GM11168 (cell line): Measurements from ENCODE around the gene ZNF606.

ENCODE experiments used
- in situ Hi-C: fragments of 300-500 bp; cut with MboI; formaldehyde crosslinking; loops from one replicate; pipeline ENCODE4 v1.12.0; 2022; ENCODE audit warnings: low sequenced_read_pairs; ENCODE audit not compliant: unreplicated experiment

ZNF606 gene

DNA sequence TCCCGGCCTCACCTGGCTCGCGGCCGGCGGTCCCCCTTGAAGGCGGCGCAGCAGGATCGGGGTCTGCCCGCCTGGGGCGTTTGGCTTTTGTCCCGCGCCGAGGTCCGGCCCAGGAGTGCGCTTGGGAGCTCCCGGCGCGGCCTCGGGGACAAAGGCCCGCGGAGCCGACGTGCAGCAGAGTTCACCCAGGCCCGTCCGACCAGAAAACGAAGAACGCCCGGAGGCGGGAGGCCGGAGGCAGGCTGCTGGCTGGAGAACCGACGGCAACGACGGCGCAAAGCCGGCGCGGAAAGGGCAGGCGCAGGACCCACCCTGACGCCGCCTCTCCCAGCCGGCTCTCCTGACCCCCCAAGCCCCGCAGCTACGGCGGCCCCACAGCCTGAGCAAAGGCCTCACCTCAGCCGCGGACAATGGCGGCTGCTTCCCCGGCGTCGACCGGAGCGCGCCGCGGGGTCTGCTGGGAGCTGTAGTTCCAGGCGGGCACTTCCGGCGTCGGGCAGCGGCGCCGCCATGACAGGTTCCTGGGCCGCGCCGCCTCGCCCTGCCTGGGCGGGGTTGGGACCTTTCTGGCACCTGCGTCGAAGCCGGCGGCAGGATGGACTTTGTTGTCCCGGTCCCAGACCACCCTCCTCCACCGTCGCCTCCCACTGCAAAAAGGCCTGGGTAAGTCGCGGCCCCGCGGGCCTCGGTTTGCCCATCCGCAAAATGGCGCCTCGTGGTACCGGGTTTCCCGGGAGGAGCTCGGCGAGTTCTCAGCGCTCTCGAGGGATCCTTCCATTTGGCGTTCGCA, at the start of gene ZNF606:
Gene ZNF606 (minus strand): TSS at position 437 of the 790 bp plus-strand sequence. CDS start 1,501 bp downstream, outside the sequence.
- in situ Hi-C loops: no loop called here

DNA sequence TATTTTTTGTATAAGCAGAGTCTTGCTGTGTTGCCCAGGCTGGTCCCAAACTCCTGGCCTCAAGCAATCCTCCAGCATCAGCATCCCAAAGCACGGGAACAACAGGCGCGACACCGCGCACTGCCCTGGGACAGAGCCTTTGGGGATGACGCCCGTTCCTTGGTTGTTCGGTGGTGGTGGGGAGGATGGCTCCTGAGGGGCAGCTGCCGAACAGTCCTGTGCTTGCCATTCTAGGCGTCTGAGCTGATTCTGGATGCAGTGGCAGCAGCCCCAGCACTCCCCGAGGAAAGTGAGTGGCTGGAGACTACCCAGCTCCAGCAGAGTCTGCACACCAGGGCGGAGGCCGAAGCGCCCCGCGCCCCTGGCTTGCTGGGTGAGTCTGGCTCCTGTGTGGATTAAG, 49.6 kb upstream of the ZNF606 start:
- in situ Hi-C loops: no loop called here

DNA sequence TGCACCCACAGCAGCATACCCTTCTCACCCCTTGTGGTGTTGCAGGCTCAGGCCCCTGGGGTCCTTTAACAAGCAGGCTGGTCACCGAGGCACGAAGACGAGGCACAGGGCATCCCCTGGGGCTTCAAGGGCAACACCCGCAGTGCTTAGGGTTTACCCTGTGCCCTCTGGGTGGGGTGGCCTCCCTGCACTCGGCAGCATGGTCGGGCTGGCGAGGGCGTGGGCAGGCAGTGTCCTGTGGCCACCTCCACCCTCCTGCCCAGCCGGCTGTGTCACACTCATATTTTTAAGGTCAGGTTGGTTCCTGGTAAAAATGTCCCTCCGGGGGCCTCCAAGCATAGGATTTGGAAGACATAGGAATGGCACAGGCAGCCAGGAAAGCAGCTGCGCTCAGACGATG, 45.1 kb upstream of the ZNF606 start:
- in situ Hi-C loops: no loop called here

DNA sequence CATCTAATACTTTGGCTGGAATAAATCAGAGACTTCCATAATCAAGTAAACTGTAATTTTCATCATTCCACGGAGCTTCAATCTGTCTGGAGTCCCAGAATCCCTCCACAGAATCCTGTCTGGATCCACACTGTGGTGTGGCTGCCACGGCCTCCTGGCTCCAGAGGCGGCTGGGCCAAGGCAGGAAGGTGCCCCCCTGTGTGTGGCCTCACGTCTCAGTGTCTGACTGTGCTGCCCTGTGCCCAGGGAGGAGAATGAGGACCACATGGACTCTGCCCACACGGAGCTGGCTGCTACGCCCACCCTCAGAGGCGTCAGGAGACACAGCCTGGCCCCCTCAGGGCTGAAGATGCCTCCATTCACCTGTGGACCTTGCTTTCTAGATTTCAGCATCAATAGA, 44.2 kb upstream of the ZNF606 start:
- in situ Hi-C loops: no loop called here

DNA sequence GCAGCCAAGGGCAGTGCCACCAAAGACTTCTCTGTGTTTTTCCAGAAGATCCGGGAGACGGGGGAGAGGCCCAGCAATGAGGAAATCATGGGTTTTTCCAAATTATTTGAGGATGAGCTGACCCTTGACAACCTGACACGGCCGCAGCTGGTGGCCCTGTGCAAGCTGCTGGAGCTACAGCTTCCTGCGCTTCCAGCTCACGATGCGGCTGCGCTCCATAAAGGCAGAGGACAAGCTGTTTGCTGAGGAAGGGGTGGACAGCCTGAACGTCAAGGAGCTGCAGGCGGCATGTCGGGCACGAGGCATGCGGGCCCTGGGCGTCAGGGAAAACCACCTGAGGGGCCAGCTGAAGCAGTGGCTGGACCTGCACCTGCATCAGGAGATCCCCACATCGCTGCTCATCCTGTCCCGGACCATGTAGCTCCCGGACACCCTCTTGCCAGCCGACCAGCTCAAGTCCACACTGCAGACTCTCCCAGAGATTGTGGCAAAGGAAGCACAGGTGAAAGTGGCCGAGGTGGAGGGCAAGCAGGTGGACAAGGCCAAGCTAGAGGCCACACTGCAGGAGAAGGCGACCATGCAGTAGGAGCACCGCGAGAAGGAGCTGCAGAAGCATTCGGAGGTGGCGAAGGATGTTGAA, 42.9 kb upstream of the ZNF606 start:
- in situ Hi-C loops: no loop called here

DNA sequence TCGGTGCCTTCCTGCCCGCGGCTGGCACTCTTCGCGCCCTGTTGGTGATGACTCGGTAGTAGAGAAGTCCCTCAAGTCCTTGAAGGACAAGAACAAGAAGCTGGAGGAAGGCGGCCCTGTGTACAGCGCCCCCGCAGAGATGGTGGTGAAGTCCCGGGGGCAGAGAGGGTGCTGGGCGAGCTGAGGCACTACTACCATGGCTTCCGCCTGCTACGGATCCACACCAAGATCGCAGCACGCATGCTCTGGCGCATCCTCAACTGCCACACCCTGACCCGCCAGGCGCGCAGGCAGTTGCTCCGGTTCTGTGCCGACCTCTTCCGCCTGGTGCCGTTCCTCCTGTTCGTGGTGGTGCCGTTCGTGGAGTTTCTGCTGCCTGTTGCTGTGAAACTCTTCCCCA, 42.3 kb upstream of the ZNF606 start:
- in situ Hi-C loops: no loop called here

DNA sequence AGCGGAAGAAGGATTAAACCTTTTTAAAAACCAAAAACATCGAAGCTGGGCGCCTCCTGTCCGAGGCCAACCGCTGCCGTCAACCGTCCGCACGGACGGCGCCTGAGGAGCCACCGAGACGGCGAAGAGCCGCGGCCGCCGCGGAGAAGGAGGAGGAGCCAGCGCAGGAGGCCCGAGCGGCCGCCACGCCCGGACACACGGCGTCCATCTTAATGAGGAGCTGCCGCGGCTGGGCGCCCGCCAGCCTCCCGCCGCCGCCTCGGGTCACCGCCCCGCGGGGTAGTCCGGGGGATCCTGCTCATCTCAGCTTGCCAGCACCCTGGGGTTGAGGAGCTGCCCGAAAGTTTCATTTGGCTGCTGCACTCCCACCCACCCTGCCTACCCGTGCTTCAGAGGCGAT, 41.8 kb upstream of the ZNF606 start:
- in situ Hi-C loops: no loop called here

DNA sequence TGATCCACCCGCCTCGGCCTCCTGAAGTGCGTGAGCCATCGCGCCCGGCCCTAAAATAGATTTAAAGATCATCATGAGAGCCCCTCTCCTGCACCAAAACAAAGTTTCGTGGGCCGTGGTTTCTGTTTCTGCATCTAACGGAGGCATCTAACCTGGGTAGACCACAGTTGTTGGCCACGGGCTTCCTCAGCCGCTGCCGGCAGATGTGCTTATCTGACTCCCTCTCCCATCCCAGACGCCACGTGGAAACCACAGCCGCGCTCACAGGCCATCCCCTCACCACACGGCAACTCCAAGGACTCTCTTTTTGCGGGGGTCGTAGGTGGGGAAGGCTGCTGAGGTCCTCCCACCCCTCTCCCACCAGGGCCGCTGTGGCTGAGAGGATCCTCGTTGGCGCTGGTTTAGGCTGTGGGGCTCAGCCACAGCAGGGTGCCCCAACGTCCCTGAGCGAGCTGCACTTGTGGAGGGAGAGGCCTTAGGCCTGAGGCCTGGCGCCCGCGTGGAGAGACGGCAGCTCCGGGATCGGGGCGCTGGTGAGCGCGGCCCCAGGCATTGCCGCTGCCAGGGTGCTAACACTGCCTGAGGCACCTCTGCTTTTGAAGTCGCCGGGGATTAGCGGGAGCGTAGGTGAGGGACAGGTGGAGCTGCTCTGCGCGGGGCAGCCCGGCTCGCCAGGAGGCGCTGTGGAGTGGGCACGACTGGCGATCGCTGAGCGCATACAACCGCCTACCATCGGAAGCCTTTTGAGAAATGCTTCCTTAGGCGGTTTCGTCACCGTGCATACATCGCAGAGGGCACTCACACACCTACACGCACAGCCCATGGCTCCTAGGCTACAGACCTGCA, 40.1 kb upstream of the ZNF606 start:
- in situ Hi-C loops: no loop called here

DNA sequence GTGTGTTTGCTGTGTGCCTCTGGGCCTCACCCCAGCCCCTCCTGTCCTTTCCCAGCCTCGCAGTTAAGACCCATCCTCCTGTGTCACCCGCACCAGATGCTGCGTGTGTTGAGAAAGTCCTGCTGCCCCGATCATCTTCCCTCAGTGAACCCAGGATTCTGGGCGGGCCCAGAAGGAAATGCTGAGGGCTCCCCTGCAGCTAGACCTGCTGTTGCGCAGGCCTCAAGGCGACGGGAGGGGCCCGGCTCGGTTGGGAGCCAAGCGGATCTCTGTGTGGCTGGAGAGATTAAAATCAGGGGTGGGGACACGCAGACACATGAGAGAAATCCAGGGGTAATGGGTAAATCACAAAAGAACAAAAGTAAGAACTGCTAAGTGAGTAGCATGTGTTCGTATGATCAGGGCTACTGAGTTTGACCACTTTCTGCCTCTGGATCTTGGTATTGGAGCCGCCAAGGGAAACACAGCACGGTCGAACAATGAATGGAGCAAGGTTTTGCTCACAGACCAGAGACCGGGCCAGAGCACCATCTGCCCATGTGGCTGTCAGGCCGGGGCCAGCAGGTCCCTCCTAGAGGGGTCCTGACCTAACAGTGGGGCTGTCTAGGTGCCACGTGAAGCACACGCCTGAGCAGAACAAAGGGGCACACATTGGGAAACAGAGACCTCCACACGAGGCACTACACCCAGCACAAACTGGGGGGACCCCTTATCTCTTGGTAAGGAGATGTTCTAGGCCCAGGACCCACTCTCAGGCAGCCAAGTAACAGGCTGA, 38.3 kb upstream of the ZNF606 start:
- in situ Hi-C loops: no loop called here

DNA sequence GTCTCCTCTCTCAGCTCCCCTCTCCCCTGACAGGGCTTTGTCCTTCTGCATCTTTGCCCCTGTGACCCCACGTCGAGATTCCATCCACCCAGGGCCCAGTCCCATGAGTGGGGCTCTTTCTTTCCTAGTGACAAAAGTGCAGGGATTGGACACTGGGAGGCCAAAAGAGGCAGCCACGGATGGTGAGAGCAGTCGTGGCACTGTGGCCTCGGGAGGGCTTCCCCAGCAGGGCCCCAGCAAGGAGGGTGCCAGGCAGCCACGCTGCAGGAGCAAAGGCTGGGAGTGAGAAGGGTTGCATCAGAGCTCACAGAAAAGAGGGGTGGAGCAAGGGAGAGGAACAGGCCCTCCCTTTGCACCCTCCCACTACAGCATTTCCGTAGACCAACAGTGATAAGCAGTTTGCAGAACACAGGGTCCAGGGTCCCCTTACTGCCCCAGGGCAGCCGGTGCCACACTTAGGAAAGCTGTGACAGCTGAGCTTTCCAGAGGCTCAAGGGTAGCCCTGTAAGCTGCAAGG, 36.1 kb upstream of the ZNF606 start:
- in situ Hi-C loops: no loop called here

DNA sequence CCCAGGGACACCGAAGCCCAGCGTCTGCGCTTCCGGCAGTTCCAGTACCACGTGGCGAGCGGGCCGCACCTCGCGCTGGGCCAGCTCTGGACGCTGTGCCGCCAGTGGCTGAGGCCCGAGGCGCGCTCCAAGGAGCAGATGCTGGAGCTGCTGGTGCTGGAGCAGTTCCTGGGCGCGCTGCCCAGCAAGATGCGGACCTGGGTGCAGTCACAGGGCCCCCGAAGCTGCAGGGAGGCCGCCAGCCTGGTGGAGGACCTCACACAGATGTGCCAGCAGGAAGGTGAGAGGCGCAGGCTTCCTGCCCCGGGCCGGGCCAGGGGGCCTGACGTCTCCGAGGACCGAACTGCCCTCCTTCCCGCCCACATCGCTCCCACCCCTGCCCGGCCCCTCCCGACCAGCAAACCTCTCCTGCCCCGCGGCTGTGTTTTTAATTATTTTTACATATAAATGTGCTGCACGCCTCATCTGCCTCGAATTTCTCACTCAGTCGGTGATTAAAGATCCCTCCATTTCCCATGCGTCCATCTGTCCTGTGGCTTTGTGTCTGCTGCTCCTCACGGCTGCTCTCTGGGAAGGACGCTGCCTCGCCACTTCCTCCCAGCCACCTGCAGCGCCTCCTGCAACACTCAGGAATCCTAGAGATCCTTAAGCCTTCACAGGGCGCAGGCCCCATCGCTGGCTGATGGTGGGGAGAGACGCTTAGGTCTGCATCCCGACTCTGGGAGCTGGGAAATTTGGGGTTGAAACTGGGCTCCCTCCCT, 35.5 kb upstream of the ZNF606 start:
- in situ Hi-C loops: no loop called here

DNA sequence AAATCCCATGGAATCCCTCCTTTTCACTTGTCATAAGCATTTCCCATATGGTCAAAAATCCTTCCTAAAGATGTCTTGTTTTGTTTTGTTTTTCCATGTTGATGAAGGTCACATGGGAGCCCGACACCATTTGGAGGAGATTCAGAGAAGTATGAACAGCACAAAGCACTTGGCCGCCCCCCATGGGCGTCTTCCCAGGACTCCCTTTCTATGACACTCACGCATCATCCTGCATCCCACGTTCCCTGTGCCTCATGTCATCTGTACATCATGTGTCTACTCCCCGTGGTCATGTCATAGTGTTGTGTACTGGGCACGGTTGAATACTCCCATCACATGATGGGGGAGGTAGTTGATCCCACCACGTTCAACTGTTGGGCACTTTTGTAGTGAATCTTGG, 33.2 kb upstream of the ZNF606 start:
- in situ Hi-C loops: no loop called here

DNA sequence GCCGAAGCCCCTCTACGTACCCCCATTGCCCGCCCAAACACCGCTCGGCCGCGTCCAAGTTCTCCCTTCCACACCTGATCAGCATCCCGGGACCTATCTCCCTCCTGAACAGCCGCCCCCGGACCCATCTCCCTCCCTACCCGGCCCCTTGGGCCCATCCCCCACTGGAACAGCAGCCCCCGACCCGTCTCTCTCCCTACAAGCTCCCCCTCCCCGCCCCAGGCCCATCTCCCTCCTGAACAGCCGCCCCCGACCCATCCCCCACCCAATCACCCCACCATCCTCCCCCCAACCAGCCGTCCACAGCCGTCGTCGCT, 31.8 kb upstream of the ZNF606 start:
- in situ Hi-C loops: no loop called here

DNA sequence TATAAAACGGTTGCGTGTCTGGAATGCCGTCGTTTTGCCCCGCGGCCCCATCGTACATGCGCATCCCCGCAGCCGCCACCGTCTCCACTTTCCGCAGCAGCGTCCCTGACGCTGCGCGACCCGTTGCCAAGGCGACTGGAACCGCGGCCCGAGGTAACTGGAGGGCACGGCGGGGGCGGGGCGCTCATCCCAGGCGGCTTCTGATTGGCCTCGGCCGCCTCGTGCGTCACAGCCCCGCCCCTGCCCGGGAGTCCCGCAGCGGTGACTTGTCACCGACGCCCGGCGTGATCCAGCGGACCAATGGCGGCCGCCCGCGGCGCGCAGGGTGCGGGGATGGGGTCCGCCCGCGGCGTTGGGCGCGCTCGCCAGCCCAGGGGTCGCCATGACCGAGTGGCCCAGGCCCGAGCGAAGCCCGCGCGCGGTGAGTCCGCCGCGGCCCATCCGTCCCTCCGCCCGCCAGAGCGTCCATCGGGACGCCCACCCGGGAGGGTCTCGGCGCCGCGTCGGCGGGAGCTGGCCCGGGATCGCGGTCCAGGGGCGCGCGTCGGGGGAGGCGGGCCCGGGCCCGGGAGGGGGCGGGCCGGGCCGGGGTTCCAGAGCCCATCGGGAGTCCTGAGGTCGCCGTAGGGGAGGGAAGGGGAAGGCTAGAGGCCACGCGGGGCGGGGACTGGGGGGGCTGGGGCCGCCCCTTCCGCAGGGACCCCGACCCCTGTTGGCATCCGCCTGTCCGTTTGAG, 31.3 kb upstream of the ZNF606 start, which contains the start of gene ZSCAN1:
Gene ZSCAN1 (plus strand): TSS at position 285 of the 736 bp plus-strand sequence. CDS start 3,812 bp downstream, outside the sequence.
- in situ Hi-C loops: no loop called here

DNA sequence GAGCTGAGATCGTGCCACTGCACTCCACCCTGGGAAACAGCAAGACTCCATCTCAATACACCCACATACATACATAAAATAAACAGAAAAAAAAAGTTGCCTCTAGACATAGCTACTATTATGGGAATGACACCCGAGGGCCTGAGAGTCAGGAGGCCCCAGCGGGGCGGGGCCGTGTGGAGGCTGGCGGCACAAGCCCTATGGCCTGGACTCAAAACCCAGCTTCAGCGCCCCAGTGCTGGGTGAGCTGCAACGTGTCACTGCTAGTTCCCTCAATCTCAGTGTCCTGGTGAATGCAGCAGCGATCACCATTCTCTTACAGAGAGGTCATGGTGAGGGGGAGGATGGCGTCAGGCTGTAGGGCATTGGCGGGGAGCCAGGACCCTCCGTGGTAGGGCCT, 22.0 kb upstream of the ZNF606 start:
- in situ Hi-C loops: no loop called here

DNA sequence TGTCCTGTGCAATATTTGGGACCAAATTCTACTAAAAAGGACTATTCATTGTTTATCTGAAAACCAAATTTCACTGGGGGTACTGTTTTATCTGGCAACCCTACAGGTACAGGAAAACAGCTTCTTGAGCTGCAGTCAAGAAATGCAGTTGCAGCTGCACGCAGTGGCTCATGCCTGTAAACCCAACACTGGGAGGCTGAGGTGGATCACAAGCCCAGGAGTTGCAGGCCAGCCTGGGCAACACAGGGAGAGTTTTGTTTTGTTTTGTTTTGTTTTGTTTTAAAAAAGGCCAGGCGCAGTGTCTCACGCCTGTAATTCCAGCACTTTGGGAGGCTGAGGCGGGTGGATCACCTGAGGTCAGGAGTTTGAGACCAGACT, 19.7 kb upstream of the ZNF606 start:
- in situ Hi-C loops: no loop called here

DNA sequence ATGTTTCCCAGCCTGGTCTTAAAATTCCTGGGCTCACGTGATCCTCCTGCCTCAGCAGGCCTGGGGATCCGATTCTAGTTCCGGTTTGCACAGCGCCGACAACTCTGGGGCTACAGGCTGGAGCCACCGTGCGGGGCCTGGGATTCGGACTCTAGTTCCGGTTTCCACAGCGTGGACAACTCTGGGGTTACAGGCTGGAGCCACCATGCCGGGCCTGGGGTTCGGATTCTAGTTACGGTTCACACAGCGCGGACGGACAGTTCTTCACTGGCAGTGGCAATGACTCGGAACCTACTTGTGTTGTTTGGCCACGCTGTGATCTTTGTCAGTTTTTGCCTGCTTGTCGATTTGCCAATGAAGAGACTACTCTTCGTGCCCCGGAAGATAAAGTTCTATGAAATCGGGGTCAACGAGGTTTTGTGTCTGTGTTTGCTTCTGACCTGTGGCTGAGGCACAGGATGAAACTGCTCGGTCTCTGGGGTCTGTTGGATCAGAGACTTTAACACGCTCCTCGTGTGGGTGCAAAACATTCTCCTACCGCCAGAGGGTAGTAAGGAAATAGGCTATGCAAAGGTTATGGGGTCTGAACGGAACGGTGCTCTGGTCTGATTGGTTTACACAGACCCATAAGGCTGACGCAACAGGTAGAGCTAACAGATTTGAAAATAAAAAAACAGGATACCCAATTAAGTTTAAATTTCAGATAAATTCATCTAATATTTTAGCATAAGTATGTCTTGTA, 19.1 kb upstream of the ZNF606 start:
- in situ Hi-C loops: no loop called here

DNA sequence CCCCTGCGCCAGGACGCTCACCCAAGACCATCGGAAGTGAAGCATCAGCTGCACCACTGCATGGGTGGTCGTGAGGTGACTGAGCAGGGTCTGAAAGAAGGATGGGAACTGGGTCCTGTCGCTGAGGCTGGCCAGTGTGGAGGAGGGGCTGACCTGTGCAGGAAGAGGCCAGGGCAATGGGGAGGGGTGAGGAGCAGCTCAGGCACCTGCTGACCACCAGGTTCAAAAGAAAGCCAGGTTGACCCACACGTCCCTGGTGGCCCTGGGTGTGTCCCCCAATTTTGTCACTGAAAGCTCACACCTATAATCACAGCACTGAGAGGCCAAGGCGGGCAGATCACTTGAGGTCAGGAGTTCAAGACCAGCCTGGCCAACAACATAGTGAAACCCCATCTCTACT, 17.5 kb upstream of the ZNF606 start:
- in situ Hi-C loops: no loop called here
